Adrenal gland (tissue), 12 donors: Measurements from ENCODE around the gene CYB5R3. TPM values are rescaled to one million over a fixed set of nuclear protein-coding genes. Genes with fewer than 3 reads are reported as not detected.

Experiments
- DNase-seq, 7 donors: peaks; one replicate each; pipeline ENCODE4 v3.0.0-alpha.2; 2019 to 2020
- H3K27ac ChIP-seq, 5 donors: fragments of 200-600 bp; sonication (generic) in 4 of 5; 1 replicate in 3 of 5; 2 replicates in 2 of 5; pipeline versions ENCODE4 v1.5.1 to v1.8.0; 2016 to 2020; ENCODE audit warnings: mild to moderate bottlenecking in 1 of 5
- H3K27me3 ChIP-seq: fragments of 200-600 bp; 2 replicates; pipeline ENCODE4 v1.8.0; 2021
- H3K36me3 ChIP-seq, 2 donors: fragments of 200-600 bp; replicated peaks in 1 of 2; 1 replicate in 1 of 2; 2 replicates in 1 of 2; pipeline versions ENCODE4 v1.5.1 to v1.8.0; 2018 to 2022
- H3K4me1 ChIP-seq, 2 donors: fragments of 200-600 bp; replicated peaks in 1 of 2; 1 replicate in 1 of 2; 2 replicates in 1 of 2; pipeline versions ENCODE4 v1.5.1 to v1.8.0; 2018 to 2021
- H3K4me3 ChIP-seq, 4 donors: fragments of 200-600 bp; sonication (generic) in 3 of 4; one replicate each; pipeline ENCODE4 v1.5.1; 2016 to 2018
- H3K9me3 ChIP-seq, 3 donors: fragments of 200-600 bp; sonication (generic) in 1 of 3; replicated peaks in 1 of 3; 1 replicate in 2 of 3; 2 replicates in 1 of 3; pipeline versions ENCODE4 v1.5.1 to v1.8.0; 2016 to 2021
- POLR2A ChIP-seq, 2 donors: fragments of 450-650 bp; IDR thresholded peaks; one replicate each; pipeline ENCODE4 v1.6.1; 2017; ENCODE audit warnings: antibody characterized with exemption in 2 of 2, mild to moderate bottlenecking in 2 of 2, moderate library complexity in 1 of 2
- WGBS, 4 donors: extraction: QIAGEN DNeasy Blood & Tissue Kit in 2 of 4; methylation state at CpG; one replicate each; pipeline versions ENCODE4 v1.1.5 to v1.1.7; 2013 to 2017; 5-methylcytosine and 5-hydroxymethylcytosine counted together
- intact Hi-C, 2 donors: fragments of 100-400 bp; cut with DNase I; formaldehyde crosslinking; loops; one replicate each; pipeline versions ENCODE4 v1.14.1 to v1.15.0; 2022 to 2023
- polyA plus RNA-seq, 3 donors: library from polyadenylated mRNA; stranded (reverse); fragments of 200-250 nt in 2 of 3; fragments of 350-450 nt in 1 of 3; fragmentation: Illumina TruSeq in 1 of 3; extraction: RNeasy Lipid Tissue Mini Kit (QIAGEN cat#74804) in 1 of 3; gene quantifications; one replicate each; pipeline ENCODE4 v1.2.3, GENCODE V29; 2013 to 2014
- total RNA-seq, 9 donors: library from RNA; depleted of rRNA in 4 of 9; stranded (reverse); fragments of >200 nt in 4 of 9; fragments of 120-200 nt in 1 of 9; fragmentation: NEBNext Ultra II Directional in 1 of 9; extraction: Animal tissue kit (Norgen Biotek cat#: 25700) in 1 of 9; gene quantifications; one replicate each; pipeline versions ENCODE4 v1.1.0 to v1.2.4, GENCODE V29; 2013 to 2023
- TF ChIP-seq, protein P1 (sequence below), 6 experiments: fragments of 450-650 bp in 4 of 6; fragments of 200-600 bp in 2 of 6; sonication (generic) in 1 of 6; IDR thresholded peaks; 1 replicate in 5 of 6; 2 replicates in 1 of 6; pipeline versions ENCODE4 v1.5.1 to v1.8.0; 2016 to 2021; ENCODE audit warnings: antibody characterized with exemption in 6 of 6, mild to moderate bottlenecking in 2 of 6, moderate library complexity in 1 of 6
- donor health status: healthy with polysubstance abuse.
- donor health status: Bipolar disorder and iron deficiency.
- donor health status: DM: yes; HTN: yes; CAD: no.
- donor health status: DM: no; HTN: no; CAD: no.
- donor health status: DM: no; HTN: no; CAD: no.
- donor health status: DM: yes; HTN: yes; CAD: no.

Gene CYB5R3
- total and polyA plus RNA-seq, 12 donors: 101 to 578 (median 251) TPM

DNA sequence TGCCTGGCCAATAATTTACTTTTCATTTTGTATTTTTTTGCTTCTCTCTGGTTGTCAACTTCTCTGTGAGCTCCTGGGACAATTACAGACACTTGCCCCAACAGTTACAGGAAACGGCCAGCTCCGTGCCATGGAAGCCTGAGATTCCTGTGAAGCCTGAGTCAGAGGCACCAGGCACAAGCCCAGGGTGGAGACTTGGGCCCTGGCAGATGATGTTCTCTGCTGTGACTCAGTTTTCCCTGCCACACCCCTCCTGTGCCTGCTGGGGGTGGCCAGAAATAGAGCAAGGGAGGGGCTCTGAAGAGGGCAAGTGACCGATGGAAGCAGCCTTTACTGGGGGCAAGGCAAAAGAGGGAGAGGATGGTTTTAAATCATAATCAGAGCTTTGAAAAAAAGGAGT, 13.7 kb downstream of the CYB5R3 start:
- Histone ChIP-seq H3K9me3 (no peaks in the 10 kb centered on the region), H3K27ac (peak overlapping the region; percentile 55 to 94 (median 78)), H3K4me1 (peaks cover 5 to 29% of the 10 kb centered on the region in 2 donors), H3K36me3 (peaks cover 0 to 55% of the 10 kb centered on the region in 2 donors), H3K4me3 (no peak overlapping the region), H3K27me3 (no peaks in the 10 kb centered on the region)
- peak in 1 of 2 donors; percentile 38 for TF ChIP-seq POLR2A (IDR thresholded peaks at IDR 0.05)
- TF ChIP-seq, protein P1, sequence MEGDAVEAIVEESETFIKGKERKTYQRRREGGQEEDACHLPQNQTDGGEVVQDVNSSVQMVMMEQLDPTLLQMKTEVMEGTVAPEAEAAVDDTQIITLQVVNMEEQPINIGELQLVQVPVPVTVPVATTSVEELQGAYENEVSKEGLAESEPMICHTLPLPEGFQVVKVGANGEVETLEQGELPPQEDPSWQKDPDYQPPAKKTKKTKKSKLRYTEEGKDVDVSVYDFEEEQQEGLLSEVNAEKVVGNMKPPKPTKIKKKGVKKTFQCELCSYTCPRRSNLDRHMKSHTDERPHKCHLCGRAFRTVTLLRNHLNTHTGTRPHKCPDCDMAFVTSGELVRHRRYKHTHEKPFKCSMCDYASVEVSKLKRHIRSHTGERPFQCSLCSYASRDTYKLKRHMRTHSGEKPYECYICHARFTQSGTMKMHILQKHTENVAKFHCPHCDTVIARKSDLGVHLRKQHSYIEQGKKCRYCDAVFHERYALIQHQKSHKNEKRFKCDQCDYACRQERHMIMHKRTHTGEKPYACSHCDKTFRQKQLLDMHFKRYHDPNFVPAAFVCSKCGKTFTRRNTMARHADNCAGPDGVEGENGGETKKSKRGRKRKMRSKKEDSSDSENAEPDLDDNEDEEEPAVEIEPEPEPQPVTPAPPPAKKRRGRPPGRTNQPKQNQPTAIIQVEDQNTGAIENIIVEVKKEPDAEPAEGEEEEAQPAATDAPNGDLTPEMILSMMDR (IDR thresholded peaks at IDR 0.05): peak in 1 of 6 experiments; percentile 6
- WGBS, 4 donors: 31 to 41% (median 39%) methylated on average over 3 of the region's 3 CpGs
- DNase-seq: peak; percentile 82 to 95 (median 93)
- intact Hi-C loops: no loop called here

DNA sequence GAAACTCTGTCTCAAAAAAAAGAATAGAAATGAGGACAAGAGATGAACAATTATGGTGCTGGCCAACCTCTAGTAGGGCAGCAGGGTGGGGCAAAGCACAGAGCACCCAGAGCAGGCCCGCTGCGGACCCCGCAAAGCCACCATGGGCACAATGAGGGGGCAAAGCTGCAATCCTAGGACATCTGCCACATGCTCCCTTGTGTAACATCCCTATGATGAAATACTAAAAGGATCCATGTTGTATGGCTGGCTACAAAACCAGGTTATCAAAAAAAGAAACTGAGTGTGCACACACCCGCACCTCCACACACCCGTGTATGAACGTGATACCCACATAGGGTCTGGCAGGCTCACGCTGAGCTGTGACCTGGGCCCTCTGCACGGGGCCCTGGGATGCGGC, 16.2 kb downstream of the CYB5R3 start:
- Histone ChIP-seq H3K4me1 (peaks cover 5 to 20% of the 10 kb centered on the region in 2 donors), H3K27me3 (no peaks in the 10 kb centered on the region), H3K9me3 (no peaks in the 10 kb centered on the region), H3K4me3 (no peak overlapping the region), H3K27ac (no peak overlapping the region), H3K36me3 (peaks cover 0 to 80% of the 10 kb centered on the region in 2 donors)
- 92 to 94% (median 94%) methylated on average over 9 of the region's 9 CpGs for WGBS, 4 donors
- no peak for DNase-seq
- intact Hi-C loops: no loop called here
- TF ChIP-seq, protein P1 (IDR thresholded peaks at IDR 0.05): no peak

DNA sequence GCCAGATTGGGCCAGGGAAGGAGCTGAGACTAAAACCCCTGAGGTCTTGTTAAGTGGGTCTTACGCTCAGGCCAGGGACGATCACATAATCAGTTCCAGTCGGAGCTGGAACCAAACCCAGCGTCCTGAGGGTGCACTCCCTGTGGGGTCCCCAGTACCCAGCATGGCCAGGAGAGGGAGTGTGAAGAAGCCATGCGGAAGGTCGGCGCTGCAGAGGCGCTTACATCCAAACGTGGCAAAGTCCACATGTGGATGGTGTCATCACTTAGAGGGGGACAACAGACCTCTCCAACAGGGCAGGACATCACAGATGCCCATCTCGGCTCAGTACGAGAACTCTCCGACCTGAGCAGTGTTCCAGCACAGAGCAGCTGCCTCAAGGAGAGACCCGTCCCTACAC, 17.1 kb downstream of the CYB5R3 start:
- peaks cover 0 to 89% of the 10 kb centered on the region in 2 donors for H3K36me3 ChIP-seq
- DNase-seq: no peak
- peaks cover 5 to 20% of the 10 kb centered on the region in 2 donors for H3K4me1 ChIP-seq
- peak overlapping the region in 1 of 5 donors; percentile 23 for H3K27ac ChIP-seq
- no peak overlapping the region for H3K4me3 ChIP-seq
- WGBS, 4 donors: 83 to 88% (median 85%) methylated on average over 13 of the region's 13 CpGs
- no peaks in the 10 kb centered on the region for H3K9me3 ChIP-seq
- intact Hi-C loops: no loop called here
- H3K27me3 ChIP-seq: no peaks in the 10 kb centered on the region
- TF ChIP-seq, protein P1 (IDR thresholded peaks at IDR 0.05): peak in 4 of 6 experiments; percentile 12 to 29 (median 21)
- TF ChIP-seq POLR2A (IDR thresholded peaks at IDR 0.05): no peak

DNA sequence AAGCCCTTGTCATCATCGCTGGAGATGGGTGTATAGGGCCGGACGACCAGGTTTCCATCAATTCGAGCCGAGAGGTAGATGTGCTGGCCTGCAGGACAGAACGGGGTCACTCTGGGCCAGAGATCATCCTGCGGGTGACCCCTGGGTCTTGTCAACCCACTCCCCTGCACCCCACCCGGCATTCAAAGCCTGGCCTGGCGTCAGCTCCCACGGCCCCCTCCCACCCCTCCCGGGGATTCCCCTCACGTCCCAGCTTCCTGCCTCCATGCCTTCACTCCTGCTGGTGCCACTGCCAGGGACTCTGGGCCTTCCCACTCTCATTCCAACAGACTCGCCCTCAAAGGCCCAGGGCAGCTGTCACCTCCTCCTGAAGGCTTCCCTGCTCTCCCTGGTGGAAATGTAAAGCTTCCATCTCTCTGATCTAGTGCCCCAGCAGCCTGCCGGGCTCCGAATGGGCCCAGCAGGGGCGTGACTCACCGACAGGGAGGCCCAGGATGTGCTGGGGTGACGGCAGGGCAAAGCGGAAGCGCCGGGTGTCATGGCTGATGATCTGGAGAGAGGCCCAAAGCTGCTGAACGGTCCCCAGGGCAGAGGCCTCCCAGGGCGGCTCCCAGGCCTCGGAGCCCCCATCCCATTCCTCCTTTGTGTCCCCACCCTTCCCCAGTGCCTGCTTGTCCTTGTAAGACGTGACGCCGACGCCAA, 18.1 kb downstream of the CYB5R3 start:
- 76 to 88% (median 84%) methylated on average over 13 to 28 of the region's 28 CpGs for WGBS, 4 donors
- intact Hi-C loops: no loop called here
- Histone ChIP-seq H3K9me3 (no peaks in the 10 kb centered on the region), H3K27me3 (no peaks in the 10 kb centered on the region), H3K36me3 (peaks cover 0 to 90% of the 10 kb centered on the region in 2 donors), H3K27ac (peak overlapping the region in 1 of 5 donors; percentile 23), H3K4me1 (peaks cover 4 to 21% of the 10 kb centered on the region in 2 donors), H3K4me3 (no peak overlapping the region)
- DNase-seq: peak in 1 of 7 donors; percentile 60
- TF ChIP-seq, protein P1 (IDR thresholded peaks at IDR 0.05): no peak
- no peak for TF ChIP-seq POLR2A (IDR thresholded peaks at IDR 0.05)
